Measurements from ENCODE around the gene NIPSNAP3A.

The NIPSNAP3A gene

GRCh38 chr9:104778802-104779201 is 31.3 kb downstream of the NIPSNAP3A start:
- POLR2A ChIA-PET, result no interaction called here
- TF ChIP-seq CTCF (IDR thresholded peaks at IDR 0.05; ENCODE audit: control extremely low read depth, extremely low read depth, low read depth, missing control alignments), result no peak
- CTCF ChIA-PET, result interaction anchor here (1.0 to 3.4 kb wide), 5 partner anchors 15 to 637 kb away, joined by 3 to 13 read pairs (median 4); partner anchors contain the start of gene NIPSNAP3B
- no peak for DNase-seq (ENCODE audit: extremely low spot score)

- ChIA-PET POLR2A (no interaction called here), CTCF (interaction anchor here (1.1 to 3.4 kb wide), 4 partner anchors 16 to 637 kb away, joined by 3 to 13 read pairs (median 4); partner anchors contain the start of gene NIPSNAP3B)
- DNase-seq (ENCODE audit: extremely low spot score), result no peak
- TF ChIP-seq CTCF (IDR thresholded peaks at IDR 0.05; ENCODE audit: control extremely low read depth, extremely low read depth, low read depth, missing control alignments), result no peak
These were observed 31.9 kb downstream of the NIPSNAP3A start for GRCh38 chr9:104779334-104779733.

GRCh38 chr9:104779946-104780535 is 32.6 kb downstream of the NIPSNAP3A start:
- no peak for DNase-seq (ENCODE audit: extremely low spot score)
- CTCF ChIA-PET, result interaction anchor here (1.1 to 3.4 kb wide), 8 partner anchors 11 to 637 kb away, joined by 3 to 13 read pairs (median 4); partner anchors contain the start of gene NIPSNAP3B
- POLR2A ChIA-PET, result no interaction called here
- TF ChIP-seq CTCF (IDR thresholded peaks at IDR 0.05; ENCODE audit: control extremely low read depth, extremely low read depth, low read depth, missing control alignments), result no peak

- POLR2A ChIA-PET, result no interaction called here
- DNase-seq (ENCODE audit: extremely low spot score), result no peak
- CTCF ChIA-PET, result interaction anchor here (1.0 to 3.4 kb wide), 8 partner anchors 12 to 637 kb away, joined by 3 to 13 read pairs (median 4); partner anchors contain the start of gene NIPSNAP3B
- TF ChIP-seq CTCF (IDR thresholded peaks at IDR 0.05; ENCODE audit: control extremely low read depth, extremely low read depth, low read depth, missing control alignments), result peak; percentile 59
These were observed 33.4 kb downstream of the NIPSNAP3A start for GRCh38 chr9:104780796-104781395.

GRCh38 chr9:104783588-104783987 is 36.1 kb downstream of the NIPSNAP3A start:
- CTCF ChIA-PET, result interaction anchor here (0.8 to 1.2 kb wide), 3 partner anchors 10 to 523 kb away, joined by 3 to 4 read pairs (median 3); no protein-coding TSS in a partner anchor
- TF ChIP-seq CTCF (IDR thresholded peaks at IDR 0.05; ENCODE audit: control extremely low read depth, extremely low read depth, low read depth, missing control alignments), result no peak
- POLR2A ChIA-PET, result no interaction called here
- DNase-seq (ENCODE audit: extremely low spot score), result no peak

GRCh38 chr9:104784098-104784497 is 36.6 kb downstream of the NIPSNAP3A start:
- peak; percentile 35 for DNase-seq (ENCODE audit: extremely low spot score)
- no peak for TF ChIP-seq CTCF (IDR thresholded peaks at IDR 0.05; ENCODE audit: control extremely low read depth, extremely low read depth, low read depth, missing control alignments)
- CTCF ChIA-PET, result interaction anchor here (0.6 to 0.8 kb wide), 3 partner anchors 14 to 631 kb away, joined by 3 to 4 read pairs (median 3); no protein-coding TSS in a partner anchor
- POLR2A ChIA-PET, result no interaction called here

Data from GM10248 (cell line).